ENCODE measurements around the gene FBLN5.
"Not testable (repeated sequence)": the region's sequence is repeated elsewhere in the genome, so short reads cannot be mapped to it uniquely, and the experiment has no call there.

FBLN5 gene

DNA sequence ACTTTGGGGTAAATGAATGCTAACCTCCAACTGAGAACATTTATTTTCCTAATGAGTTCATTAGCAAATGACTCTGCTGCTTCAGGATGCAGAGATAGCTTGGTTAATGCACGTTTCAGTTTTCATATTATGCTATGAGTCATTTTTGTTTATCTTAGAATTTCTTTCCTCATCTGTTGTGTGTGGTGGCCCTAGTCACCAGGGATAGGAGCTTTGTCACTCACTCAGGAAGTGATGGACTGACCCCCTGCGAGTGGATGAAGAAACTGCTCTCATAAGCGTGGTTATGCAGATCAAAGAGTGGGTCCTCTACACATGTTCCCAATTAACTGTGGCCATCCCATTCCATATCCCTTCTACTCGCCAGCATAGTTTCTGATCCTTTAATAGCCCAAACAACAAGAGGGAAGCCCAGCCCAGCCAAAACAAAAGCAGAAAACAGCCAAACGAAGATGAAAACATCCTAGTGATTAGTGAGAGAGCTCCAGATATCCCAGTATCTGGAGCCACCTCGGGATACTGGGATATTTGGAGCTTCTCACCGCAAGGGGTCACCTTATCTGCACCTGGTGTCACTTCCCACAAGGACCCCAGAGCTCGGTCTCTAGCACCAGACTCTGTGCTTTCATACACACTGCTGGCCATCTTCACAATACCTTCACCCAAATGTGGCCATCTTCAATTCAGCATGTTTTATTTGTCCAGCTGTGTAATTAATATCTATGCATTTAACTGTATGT is 88.8 kb downstream of the FBLN5 start:
- no peak for DNase-seq

DNA sequence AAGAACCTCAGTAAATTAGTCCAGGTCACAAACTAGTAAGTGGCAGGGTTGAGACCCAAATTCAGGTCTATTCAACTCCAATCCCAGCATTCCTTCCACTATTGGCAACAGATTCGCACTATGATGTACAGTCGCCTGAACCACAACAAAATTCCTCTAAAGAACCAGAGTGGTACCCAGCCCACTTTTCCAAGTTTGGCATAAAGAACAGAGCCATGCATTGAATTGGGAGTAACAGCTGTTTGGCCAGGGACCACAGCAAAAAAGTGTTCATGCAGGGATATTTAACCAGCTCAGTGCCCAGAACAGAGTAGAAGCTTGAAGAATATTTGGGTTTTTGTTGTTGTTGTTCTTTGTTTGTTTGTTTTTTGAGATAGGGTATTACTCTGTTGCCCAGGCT is 89.9 kb downstream of the FBLN5 start:
- DNase-seq, result no peak

DNA sequence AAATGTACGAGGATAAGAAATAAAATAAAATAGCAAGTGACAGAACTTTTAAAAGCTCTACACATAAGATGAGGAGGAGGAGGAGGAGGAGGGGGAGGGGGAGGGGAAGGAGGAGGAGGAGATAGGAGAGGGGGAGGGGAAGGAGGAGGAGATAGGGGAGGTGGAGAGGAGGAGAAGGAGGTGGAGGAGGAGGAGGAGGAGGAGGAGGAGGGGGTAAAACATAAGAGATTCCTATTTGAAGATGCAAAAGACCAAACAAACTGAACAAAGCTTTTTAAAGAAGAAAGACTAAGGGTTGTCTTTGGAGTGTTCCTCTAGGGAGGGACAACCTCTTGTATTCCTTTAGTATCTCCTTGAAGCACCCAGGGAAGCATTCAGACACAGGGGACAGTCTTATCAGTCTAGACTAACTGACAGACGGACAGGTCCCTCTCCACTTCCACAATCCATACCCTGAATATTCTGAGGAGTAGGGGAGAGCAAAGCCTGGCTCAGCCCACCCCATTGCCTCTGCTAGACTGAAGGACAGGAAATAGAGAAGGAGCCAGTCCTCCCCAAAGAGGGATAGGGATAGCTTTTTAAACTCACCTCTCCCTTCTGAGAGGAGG is 93.1 kb downstream of the FBLN5 start:
- DNase-seq, result no peak

DNA sequence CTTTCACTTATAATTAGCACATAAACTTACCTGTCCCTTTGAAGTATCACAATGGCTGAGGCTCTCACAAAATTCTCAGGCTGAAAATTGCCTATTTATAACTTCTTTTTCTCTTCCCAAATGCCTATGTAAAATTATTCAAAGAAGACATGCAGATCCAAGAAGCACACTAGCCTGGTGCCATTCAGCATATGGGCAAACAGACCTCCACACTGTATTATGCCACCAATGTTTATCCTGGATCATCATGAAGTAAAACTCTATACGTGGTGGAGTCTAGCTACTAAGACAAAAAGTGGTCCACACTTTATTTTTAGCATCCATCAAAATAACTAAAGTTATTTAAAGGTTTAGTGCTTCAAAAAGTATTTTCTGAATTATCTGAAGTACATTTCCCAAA is 95.9 kb downstream of the FBLN5 start:
- DNase-seq, result no peak

DNA sequence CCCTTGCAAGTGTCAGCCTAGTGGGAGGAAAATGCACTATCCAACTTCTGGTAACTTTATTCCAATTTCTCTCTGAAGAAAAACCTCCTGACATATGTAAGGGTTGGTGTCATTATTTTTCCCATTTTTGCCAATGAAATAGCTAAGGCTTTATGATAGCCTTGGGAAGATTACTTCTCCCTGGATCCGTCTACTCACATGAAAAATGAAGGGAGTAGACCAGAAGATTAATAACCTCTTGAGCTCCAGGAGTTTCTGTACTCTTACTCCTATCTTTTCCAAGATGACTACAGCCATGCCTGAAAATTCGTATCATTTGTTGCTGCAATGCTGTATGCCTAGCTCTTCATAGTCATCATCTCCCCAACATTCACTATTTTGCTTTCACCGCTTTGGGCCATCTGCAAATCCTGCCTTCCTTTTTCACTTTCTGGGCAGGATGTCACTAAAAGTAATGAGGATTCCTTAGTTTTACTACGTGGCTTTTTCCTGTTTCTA is 98.9 kb downstream of the FBLN5 start:
- no peak for DNase-seq

DNA sequence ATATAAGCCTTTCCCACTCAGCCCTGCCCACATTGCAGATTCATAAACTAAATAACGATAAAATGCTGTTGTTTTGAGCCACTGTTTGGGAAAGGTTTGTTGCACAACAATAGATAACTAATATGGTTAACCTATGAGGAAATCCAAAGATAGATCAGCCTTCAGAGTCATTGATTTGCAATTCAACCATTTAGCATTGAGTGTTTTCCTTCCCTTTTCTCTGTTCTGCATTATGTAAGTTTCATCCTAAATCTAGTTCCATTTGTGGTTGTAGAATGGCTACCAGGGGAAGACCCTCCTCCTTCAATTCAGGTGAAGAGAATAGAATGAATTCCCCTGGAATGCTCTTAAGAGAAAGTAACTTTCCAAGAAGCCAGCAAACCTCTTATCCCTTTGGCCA is 99.8 kb downstream of the FBLN5 start:
- no peak for DNase-seq

DNA sequence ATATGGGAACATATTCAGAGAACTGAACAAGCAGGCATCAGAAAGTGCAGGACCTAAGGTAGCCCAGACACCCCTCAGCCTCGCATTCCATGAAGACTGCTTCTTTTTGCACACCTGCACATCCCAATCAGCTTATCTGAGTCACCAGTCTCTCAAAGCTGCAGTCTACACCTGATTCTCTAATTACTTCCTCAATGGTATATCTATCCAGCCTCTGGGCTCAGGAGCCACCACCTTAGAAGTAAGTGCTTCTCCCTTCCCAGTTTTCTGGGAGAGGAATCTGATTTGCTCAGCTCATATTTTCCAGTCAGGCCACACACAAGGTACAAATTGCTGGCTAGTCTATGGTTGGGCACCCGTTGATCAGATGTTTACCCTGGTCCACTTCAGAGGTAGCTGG is 101.8 kb downstream of the FBLN5 start:
- no peak for DNase-seq

DNA sequence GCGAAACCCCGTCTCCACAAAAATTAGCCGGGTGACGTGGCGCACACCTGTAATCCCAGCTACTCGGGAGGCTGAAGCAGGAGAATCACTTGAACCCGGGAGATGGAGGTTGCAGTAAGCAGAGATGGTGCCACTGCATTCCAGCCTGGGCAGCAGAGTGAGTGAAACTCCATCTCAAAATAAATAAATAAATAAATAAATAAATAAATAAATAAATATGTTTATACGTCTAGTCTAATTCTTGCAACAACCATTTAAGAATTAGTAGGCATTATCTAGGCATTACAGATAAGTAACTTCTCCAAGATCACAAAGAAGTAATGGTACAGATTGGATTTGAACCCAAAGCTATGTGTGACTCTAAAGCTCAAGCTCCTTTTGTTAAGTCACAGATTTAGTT is 102.4 kb downstream of the FBLN5 start:
- not testable (repeated sequence) for DNase-seq

DNA sequence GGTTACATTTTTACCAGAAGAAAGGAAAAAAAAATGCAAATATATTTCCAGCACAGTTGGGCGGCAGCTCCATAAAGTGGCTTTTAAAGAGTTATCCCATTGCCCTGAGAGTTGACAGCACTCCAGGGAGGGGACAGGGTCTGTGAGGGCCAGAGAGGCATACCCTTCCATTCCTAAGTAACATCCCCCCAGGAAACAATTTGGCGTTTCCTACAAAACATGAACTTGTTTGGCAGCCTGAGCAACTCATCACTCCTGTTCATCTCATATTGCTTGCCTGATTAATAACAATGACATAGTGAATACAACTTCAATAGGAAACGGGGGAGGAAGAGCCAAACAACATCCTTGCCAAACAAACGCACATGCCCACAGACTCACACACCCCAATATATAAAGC is 103.5 kb downstream of the FBLN5 start:
- DNase-seq, result no peak

DNA sequence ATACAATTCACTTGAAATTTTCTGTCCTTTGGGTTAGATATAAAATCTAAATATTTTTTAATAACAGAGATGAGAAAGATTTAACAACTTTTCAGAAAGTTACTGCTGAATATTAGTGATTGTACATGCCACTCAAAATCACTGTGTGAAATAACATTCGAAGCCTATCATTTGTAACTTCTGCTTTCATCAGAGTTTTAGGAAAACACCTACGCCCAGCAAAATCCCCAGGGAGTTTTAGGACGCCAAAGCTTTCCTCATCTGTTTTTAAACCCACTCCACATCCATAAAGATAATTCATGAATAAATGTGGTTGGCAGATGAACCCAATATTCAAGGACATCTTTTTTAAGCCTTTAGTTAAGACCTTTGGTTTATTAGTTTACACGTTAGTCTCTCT is 104.1 kb downstream of the FBLN5 start:
- no peak for DNase-seq

DNA sequence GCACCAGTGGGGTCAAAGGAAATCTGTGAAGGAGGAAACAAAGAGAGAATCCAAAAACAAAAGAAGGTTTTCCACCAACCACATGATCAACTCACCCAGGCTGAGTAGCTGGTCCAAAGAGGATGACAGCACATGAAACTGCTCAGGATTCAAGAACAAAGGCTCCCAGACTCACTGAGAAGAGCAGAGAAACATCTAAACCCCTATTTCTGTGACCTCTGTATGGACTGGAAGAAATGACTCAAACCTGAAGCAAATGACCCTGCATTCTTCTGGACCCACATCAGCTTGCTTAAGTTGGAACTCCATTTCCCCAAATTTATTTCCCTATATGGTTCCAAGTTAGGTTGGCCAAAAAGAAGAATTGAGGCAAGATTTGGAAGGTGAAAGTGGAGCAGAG is 106.4 kb downstream of the FBLN5 start:
- DNase-seq, result no peak

DNA sequence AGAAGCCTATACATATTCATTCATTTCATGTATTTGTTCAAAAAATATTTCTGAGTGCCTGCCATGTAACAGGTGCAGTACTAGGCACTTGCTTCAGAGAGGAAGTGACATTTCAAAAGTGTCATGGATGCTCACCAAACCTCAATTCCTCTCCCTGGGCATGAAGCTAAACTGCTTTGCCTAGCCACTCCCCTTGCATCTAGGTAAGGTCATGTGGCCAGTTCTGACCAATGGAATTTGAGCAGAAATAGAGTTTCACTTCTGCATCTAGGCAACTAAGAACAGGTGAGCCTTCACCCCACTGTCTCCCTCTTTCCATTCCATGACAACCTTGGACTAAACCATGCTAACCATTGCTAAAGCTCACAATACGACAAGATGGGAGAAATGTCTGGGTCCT is 107.7 kb downstream of the FBLN5 start:
- no peak for DNase-seq

DNA sequence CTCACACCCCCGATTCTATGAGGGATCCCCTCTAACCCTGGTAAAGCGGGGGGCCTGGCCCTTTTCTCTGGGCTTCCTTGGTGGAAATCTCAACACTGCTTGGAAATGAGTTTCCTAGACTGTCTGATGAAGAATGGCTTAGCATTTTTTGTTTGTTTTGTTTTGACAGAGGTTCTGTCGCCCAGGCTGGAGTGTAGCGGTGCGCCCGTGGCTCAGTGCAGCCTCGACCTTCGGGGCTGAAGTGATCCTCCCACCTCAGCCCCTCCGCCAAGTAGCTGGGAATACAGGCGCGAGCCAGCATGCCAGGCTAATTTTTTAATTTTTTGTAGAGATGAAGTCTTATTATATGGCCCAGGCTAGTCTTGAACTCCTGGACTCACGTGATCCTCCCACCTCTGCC is 110.4 kb downstream of the FBLN5 start:
- DNase-seq, result no peak

DNA sequence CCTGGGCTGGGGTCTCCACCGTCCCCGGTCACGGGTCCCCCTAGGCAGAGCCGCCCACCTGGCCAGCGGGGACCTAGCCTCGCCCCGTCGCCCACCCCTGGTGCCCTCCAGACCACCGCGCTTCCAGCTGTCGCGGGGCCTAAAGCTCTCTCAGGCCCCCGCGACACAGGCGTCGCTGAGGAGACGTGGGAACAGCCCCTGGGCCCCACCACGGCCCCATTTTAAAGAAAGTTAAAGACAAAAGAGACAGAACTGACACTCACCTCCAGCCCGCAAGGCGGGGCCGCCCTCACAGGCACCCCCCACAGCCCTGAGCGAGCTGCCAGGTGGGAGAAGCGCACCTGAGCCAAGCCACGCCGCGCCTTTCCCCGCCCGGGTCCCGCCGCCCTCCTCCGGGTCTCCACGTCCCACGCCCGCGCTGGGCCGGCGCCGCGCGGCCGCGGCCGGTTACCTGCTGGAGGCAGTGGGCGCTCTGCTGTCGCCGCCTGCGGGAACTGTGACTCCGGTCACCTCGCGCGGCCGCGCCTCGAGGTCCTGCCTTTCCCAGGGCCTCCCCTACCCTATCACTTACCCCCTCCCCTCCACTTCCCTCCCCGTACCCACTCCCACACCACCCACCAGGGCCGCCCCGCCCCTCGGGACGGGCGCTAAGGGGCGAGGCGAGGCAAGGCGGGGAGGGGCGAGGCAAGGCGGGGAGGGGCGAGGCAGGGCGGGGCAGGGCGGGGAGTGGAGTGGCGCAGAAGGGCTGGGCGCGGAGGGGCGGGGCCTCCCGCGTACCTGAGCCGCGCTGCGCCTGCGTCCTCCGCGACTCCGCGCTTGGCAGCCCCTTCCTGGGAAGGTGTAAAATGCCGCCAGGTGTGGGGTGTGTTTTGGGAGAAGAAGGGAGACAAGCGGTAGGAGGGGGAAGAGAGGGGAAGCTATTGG is 111.3 kb downstream of the FBLN5 start:
- DNase-seq, result no peak

DNA sequence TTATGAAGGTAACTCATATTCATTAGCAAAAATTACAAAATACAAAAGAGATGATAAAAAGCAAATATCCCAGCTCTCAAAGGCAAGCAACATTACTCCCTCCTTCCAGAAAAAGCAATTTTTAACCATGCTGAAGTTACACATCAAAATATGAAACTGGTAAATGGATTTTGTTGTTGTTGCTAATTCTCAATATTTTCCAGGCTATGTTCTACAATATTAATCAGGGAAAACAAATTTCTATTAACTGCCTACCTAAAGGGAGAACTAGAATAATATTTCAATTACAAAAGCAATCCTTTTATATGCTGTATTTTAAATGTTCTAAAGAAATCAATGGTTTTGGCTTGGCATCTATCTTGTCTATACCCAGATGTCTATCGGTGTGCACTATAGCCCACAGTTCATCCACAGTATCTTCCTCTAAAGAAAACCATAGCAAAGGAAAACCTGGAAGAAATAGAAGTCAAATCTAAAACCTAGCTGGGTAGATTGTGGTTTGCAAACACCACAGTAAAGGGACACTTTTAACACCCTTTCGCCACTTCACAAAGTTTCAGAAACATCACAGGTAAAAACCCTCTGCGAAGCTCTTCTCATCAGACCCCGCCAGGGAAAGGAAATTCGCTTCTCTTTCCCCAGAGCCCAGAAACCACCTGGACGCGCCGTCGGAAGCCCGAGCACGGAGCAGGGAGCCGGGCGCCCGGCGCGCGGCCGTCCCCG is 112.1 kb downstream of the FBLN5 start:
- no peak for DNase-seq

DNA sequence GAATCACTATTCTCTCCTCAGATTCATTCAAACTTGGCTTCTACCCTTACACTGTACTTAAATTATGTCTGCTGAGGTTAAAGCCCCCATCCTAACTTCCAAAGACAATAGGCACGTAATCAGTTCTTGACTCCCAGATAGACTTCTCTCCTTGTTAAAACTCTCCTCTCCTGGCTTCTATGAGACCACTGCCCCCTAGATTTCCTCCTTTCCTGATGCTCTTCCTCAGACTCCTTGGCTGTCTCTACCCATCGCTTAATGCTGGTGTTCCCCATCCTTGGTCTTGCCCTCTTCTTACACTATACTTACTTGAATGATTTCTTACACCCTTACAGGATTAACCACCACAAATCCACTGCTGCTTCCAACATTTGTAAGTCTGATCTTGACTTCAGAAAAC is 112.9 kb downstream of the FBLN5 start:
- no peak for DNase-seq

DNA sequence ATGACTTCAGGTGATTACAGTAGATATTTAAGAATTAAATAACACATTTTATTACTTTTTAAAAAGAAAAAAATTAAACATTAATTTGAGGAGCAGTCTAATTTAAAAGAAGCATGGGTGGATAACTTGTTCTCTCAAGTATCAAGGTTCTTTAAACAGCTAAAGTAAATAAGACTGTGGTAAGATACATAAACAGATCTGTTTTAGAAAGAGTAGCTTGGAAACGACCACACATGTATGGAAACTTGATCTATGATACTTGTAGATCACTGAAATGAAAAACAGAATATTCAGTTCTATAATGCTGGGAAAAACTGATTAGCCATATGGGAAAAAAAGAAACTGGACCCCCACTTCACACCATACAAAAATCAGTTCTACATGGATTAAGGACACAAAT is 116.2 kb downstream of the FBLN5 start:
- DNase-seq, result no peak

DNA sequence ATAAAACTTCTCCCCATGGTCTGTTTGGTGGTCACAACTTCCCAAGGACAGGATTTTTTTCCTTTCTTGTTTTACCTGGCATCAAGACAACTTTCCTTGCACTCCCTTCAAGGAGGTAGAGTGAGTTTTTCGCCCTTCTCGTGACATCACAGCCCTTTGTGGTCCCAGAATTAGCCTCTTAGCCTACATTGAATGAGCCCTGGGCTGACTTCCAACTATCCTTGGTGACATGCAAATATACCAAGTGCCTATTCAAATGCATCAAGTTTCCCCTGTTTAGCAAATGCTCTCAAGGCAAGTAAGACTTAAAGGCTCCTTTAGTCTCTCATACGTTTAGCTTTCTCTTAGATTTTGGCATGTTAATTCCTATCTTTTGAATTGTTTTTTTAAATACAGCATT is 116.7 kb downstream of the FBLN5 start:
- DNase-seq, result no peak

DNA sequence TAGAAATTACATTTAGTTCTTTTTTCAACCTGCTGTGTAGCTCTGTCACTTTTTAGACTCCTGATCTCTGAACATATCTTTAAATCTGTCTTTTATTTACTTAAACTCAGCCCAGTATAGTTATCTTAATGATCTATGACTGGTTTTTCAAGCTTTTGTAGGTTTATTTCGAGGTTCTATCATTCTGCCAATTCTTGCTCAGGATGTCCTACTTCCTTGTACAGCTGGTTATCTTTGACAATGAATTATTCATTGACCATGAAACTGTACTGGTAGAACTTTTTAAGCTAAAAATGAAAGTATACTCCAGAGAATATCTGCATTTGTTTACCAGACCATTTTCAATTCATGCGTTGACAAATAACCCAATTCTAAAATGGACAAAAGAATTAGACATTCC is 118.0 kb downstream of the FBLN5 start:
- DNase-seq, result no peak

DNA sequence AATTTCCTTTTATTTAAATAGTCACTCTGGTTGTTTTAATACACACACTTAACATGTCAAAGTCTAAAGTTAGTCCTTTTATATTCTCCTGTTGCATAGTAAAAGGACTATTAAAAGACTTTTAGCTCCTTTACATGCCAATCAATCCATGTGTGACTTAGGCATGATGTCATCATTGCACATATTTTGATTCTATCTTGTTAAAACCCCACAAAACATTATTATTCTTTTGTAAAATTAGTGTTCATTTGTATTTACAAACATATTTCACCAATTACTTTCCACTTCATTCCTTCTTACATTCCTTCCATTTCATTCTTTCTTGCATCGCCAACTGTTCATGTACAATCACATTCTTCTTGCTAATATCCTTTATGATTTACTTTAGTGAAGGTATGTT is 119.7 kb downstream of the FBLN5 start:
- DNase-seq, result no peak
